Measurements from ENCODE around the gene BCKDHA. TPM values are rescaled to one million over a fixed set of nuclear protein-coding genes. Genes with fewer than 3 reads are reported as not detected.

Gene BCKDHA
- total RNA-seq, 2 experiments from 2014 or later = 16.8 to 66.4 TPM

DNA sequence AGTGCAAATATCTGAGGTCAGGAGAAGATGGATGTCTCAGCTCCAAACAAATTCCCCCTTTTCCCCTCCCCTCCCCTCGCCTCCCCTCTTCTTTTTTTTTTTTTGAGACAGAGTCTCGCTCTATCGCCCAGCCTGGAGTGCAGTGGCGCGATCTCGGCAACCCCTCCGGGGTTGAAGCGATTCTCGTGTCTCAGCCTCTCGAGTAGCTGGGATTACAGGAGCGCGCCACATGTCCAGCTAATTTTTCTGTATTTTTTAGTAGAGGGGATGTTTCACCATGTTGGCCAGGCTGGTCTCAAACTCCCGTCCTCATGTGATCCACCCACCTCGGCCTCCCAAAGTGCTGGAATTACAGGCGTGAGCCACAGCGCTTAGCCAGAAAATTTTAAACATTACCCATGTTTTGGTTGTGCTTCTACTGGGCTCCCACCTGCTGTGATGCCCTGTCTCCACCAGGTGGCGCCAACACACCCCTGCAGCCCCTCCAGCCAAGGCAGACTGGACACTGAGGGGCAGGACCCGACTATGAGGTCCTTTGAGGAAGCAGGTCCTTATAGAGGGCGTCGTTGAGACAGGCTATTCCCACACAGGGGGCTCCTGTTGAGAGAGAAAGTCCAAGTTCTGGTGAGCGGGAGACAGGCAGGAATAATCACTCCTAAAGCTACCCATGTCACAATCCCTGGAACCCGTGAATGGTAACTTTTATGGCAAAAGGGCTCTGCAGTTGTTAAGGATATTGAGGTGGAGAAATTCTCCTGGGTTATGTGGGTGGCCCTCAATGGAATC is 51.7 kb downstream of the BCKDHA start:
- H3K36me3 ChIP-seq (ENCODE audit: insufficient read depth, low read length) = no peaks in the 10 kb centered on the region
- peaks cover 23% of the 10 kb centered on the region for H3K4me1 ChIP-seq (ENCODE audit: insufficient read depth, low read length, poor library complexity, severe bottlenecking)
- BruUV-seq (replicated peaks) = no TSS peak
- H2AFZ ChIP-seq (ENCODE audit: low read length) = peak overlapping the region; percentile 86
- H4K20me1 ChIP-seq (ENCODE audit: insufficient read depth, low read length) = no peaks in the 10 kb centered on the region
- H3K9me2 ChIP-seq (ENCODE audit: insufficient read depth, low read length) = no peaks in the 10 kb centered on the region
- POLR2A ChIA-PET = interaction anchor here (0.6 to 1.9 kb wide), 3 partner anchors 9 to 118 kb away, joined by 3 to 10 read pairs (median 4); partner anchors contain the start of gene DMAC2
- intact Hi-C loops (cut with micrococcal nuclease; ENCODE audit: unreplicated experiment) = loop anchor here (1.0 to 2.0 kb wide), 6 partner anchors 68 to 148 kb away; no protein-coding TSS in a partner anchor
- peak; percentile 71 for DNase-seq (ENCODE audit: low spot score)
- H3K4me3 ChIP-seq (ENCODE audit: low read depth, low read length, poor library complexity, severe bottlenecking) = peak overlapping the region; percentile 42
- CTCF ChIA-PET (ENCODE audit: unreplicated experiment) = interaction anchor here (0.9 to 1.9 kb wide), 4 partner anchors 10 to 114 kb away, joined by 3 to 6 read pairs (median 4); partner anchors contain the start of gene DMAC2
- H3K79me2 ChIP-seq (ENCODE audit: insufficient read depth, low read depth, low read length) = no peaks in the 10 kb centered on the region
- H3K4me2 ChIP-seq (ENCODE audit: low read length) = peak overlapping the region; percentile 62
- H3K27ac ChIP-seq (ENCODE audit: low read depth, low read length, poor library complexity, severe bottlenecking) = no peak overlapping the region
- TF ChIP-seq, protein P1, sequence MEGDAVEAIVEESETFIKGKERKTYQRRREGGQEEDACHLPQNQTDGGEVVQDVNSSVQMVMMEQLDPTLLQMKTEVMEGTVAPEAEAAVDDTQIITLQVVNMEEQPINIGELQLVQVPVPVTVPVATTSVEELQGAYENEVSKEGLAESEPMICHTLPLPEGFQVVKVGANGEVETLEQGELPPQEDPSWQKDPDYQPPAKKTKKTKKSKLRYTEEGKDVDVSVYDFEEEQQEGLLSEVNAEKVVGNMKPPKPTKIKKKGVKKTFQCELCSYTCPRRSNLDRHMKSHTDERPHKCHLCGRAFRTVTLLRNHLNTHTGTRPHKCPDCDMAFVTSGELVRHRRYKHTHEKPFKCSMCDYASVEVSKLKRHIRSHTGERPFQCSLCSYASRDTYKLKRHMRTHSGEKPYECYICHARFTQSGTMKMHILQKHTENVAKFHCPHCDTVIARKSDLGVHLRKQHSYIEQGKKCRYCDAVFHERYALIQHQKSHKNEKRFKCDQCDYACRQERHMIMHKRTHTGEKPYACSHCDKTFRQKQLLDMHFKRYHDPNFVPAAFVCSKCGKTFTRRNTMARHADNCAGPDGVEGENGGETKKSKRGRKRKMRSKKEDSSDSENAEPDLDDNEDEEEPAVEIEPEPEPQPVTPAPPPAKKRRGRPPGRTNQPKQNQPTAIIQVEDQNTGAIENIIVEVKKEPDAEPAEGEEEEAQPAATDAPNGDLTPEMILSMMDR (conservative IDR thresholded peaks at IDR 0.05; ENCODE audit: low read length) = peak; percentile 99
- no peak for TF ChIP-seq EZH2phosphoT487 (IDR thresholded peaks at IDR 0.05; ENCODE audit: borderline replicate concordance, low read depth, low read length)
- H3K9me3 ChIP-seq (ENCODE audit: low read length) = no peaks in the 10 kb centered on the region

GRCh38 chr19:41449865-41450178 is 52.2 kb downstream of the BCKDHA start:
- CTCF ChIA-PET (ENCODE audit: unreplicated experiment) = interaction anchor here (1.4 kb wide), 1 partner anchor 114 kb away, joined by 3 read pairs; no protein-coding TSS in a partner anchor
- Histone ChIP-seq H3K4me3 (ENCODE audit: low read depth, low read length, poor library complexity, severe bottlenecking) (no peak overlapping the region), H3K4me2 (ENCODE audit: low read length) (peak overlapping the region; percentile 62), H3K79me2 (ENCODE audit: insufficient read depth, low read depth, low read length) (no peaks in the 10 kb centered on the region), H3K9me3 (ENCODE audit: low read length) (no peaks in the 10 kb centered on the region), H3K36me3 (ENCODE audit: insufficient read depth, low read length) (no peaks in the 10 kb centered on the region), H3K9me2 (ENCODE audit: insufficient read depth, low read length) (no peaks in the 10 kb centered on the region), H4K20me1 (ENCODE audit: insufficient read depth, low read length) (no peaks in the 10 kb centered on the region), H2AFZ (ENCODE audit: low read length) (peak overlapping the region; percentile 86; the same call in 1 of the 2 replicates), H3K27ac (ENCODE audit: low read depth, low read length, poor library complexity, severe bottlenecking) (no peak overlapping the region), H3K4me1 (ENCODE audit: insufficient read depth, low read length, poor library complexity, severe bottlenecking) (peaks cover 24% of the 10 kb centered on the region)
- no peak for DNase-seq (ENCODE audit: low spot score)
- TF ChIP-seq, protein P1 (conservative IDR thresholded peaks at IDR 0.05; ENCODE audit: low read length) = no peak
- TF ChIP-seq EZH2phosphoT487 (IDR thresholded peaks at IDR 0.05; ENCODE audit: borderline replicate concordance, low read depth, low read length) = no peak
- POLR2A ChIA-PET = interaction anchor here (1.7 to 1.9 kb wide), 2 partner anchors 10 to 117 kb away, joined by 4 to 10 read pairs; partner anchors contain the start of gene DMAC2
- BruUV-seq (replicated peaks) = no TSS peak
- intact Hi-C loops (cut with micrococcal nuclease; ENCODE audit: unreplicated experiment) = loop anchor here (1.0 to 2.0 kb wide), 6 partner anchors 67 to 147 kb away; no protein-coding TSS in a partner anchor

All from OCI-LY7 (cell line).